GM12878 (cell line): ENCODE results near the gene KRTAP5-2. TPM values are rescaled to one million over a fixed set of nuclear protein-coding genes. Genes with fewer than 3 reads are reported as not detected.

Experiments used
- ATAC-seq: fragments of 200-7000 bp; cut with Tn5 transposase; 3 replicates; pipeline ENCODE4 v1.9.1; 2020; ENCODE audit warnings: mild to moderate bottlenecking, moderate library complexity
- BruUV-seq: library from RNA; stranded (reverse); fragments of 400-500 nt; replicated peaks from 2 replicates; lab custom pipeline; 2021; lab: Mats Ljungman, UMichigan
- CTCF ChIA-PET: fragments of 300-600 bp; sonication (Branson Sonifier 250); formaldehyde crosslinking; extraction: SDS; loops from one replicate; lab custom pipeline; 2021; ENCODE audit warnings: inconsistent platforms; lab: Yijun Ruan, JAX
- POLR2A ChIA-PET: fragments of 350-600 bp; formaldehyde crosslinking; extraction: SDS; loops from one replicate; lab custom pipeline; 2021; ENCODE audit warnings: inconsistent platforms; lab: Charles Lee
- RAD21 ChIA-PET: fragments of 300-600 bp; sonication (Branson Sonifier 250); formaldehyde crosslinking; loops from one replicate; lab custom pipeline; 2023; ENCODE audit warnings: antibody characterized with exemption; ENCODE audit not compliant: unreplicated experiment; lab: Charles Lee
- SMC1A ChIA-PET: fragments of 300-600 bp; sonication (Branson Sonifier 250); formaldehyde crosslinking; loops from one replicate; lab custom pipeline; 2023; ENCODE audit not compliant: unreplicated experiment, uncharacterized antibody; lab: Charles Lee
- DNase-seq: peaks from one replicate; pipeline ENCODE4 v3.0.0-alpha.2; 2011; ENCODE audit warnings: low read depth, low spot score
- FAIRE-seq: peaks from 3 replicates; lab custom pipeline; 2011; peaks lifted over from hg19 to GRCh38; lab: Jason Lieb, UNC
- H2AFZ ChIP-seq: 2 replicates; pipeline ENCODE4 v1.6.0; 2011; ENCODE audit warnings: low read depth, low read length, control low read depth; ENCODE audit not compliant: control insufficient read depth
- H3K27ac ChIP-seq: 2 replicates; pipeline ENCODE4 v1.5.1; 2011; ENCODE audit warnings: control low read depth; ENCODE audit not compliant: control insufficient read depth, insufficient read depth
- H3K27me3 ChIP-seq, 2 experiments: replicated peaks in 1 of 2; 2 replicates each; pipeline versions ENCODE4 v1.6.0 to v1.6.1; 2011; ENCODE audit warnings: low read length in 1 of 2; ENCODE audit not compliant: control insufficient read depth in 2 of 2, insufficient read depth in 2 of 2
- H3K36me3 ChIP-seq, 2 experiments: 2 replicates each; pipeline ENCODE4 v1.5.1; 2011; ENCODE audit warnings: low read length in 1 of 2; ENCODE audit not compliant: control insufficient read depth in 2 of 2, insufficient read depth in 2 of 2
- H3K4me1 ChIP-seq: 2 replicates; pipeline ENCODE4 v1.6.1; 2011; ENCODE audit warnings: mild to moderate bottlenecking, low read length, moderate library complexity, mixed read lengths; ENCODE audit not compliant: control insufficient read depth, insufficient read depth
- H3K4me2 ChIP-seq: 2 replicates; pipeline ENCODE4 v1.6.0; 2011; ENCODE audit warnings: control low read depth; ENCODE audit not compliant: control insufficient read depth, insufficient read depth
- H3K4me3 ChIP-seq: fragments of 200-600 bp; sonication (generic); 2 replicates; pipeline ENCODE4 v1.5.1; 2016
- H3K79me2 ChIP-seq: 2 replicates; pipeline ENCODE4 v1.6.0; 2011; ENCODE audit warnings: low read length; ENCODE audit not compliant: control insufficient read depth, insufficient read depth
- H3K9ac ChIP-seq: 2 replicates; pipeline ENCODE4 v1.8.0; 2011; ENCODE audit warnings: low read length, control low read depth, mixed read lengths; ENCODE audit not compliant: control insufficient read depth, insufficient read depth
- H3K9me3 ChIP-seq: replicated peaks from 3 replicates; pipeline ENCODE4 v1.5.1; 2011; ENCODE audit warnings: mild to moderate bottlenecking, low read length; ENCODE audit not compliant: control insufficient read depth, insufficient read depth
- H4K20me1 ChIP-seq: 2 replicates; pipeline ENCODE4 v1.6.0; 2011; ENCODE audit not compliant: control insufficient read depth, insufficient read depth
- BACH1 ChIP-seq: fragments of 450-650 bp; IDR thresholded peaks from 2 replicates; pipeline ENCODE4 v1.6.1; 2017; ENCODE audit warnings: mild to moderate bottlenecking, borderline replicate concordance
- BCL3 ChIP-seq: IDR thresholded peaks from 2 replicates; pipeline ENCODE4 v1.6.1; 2011; ENCODE audit warnings: borderline replicate concordance, low read depth, mild to moderate bottlenecking, moderate library complexity, low read length; ENCODE audit not compliant: insufficient read depth, poor library complexity, severe bottlenecking
- CBFB ChIP-seq: IDR thresholded peaks from 2 replicates; pipeline ENCODE4 v1.6.1; 2016; ENCODE audit warnings: antibody characterized with exemption, low read depth
- FOS ChIP-seq: IDR thresholded peaks from 3 replicates; pipeline ENCODE4 v1.6.1; 2011; ENCODE audit warnings: borderline replicate concordance; ENCODE audit not compliant: insufficient read length; ENCODE audit errors: extremely low read depth
- IRF5 ChIP-seq: fragments of 450-650 bp; IDR thresholded peaks from 2 replicates; pipeline ENCODE4 v1.6.1; 2017; ENCODE audit warnings: borderline replicate concordance
- MTA3 ChIP-seq: IDR thresholded peaks from 2 replicates; pipeline ENCODE4 v1.6.1; 2012; ENCODE audit warnings: low read length, inconsistent platforms, borderline replicate concordance
- NFXL1 ChIP-seq: fragments of 450-650 bp; IDR thresholded peaks from 2 replicates; pipeline ENCODE4 v1.6.1; 2017; ENCODE audit warnings: antibody characterized with exemption, mild to moderate bottlenecking, borderline replicate concordance
- NFYA ChIP-seq: IDR thresholded peaks from 2 replicates; pipeline ENCODE4 v1.6.1; 2011; ENCODE audit warnings: low read depth, mild to moderate bottlenecking, low read length, improper control_type of control experiment, borderline replicate concordance
- SMARCA5 ChIP-seq: fragments of 450-650 bp; IDR thresholded peaks from 2 replicates; pipeline ENCODE4 v1.6.1; 2017; ENCODE audit warnings: mild to moderate bottlenecking
- TBL1XR1 ChIP-seq: IDR thresholded peaks from 2 replicates; pipeline ENCODE4 v1.6.1; 2012; ENCODE audit warnings: low read depth, low read length, improper control_type of control experiment
- TCF7 ChIP-seq: IDR thresholded peaks from 2 replicates; pipeline ENCODE4 v1.6.1; 2014; ENCODE audit warnings: antibody characterized with exemption, borderline replicate concordance
- WGBS: methylation state at CpG from one replicate; pipeline ENCODE4 v1.1.6; 2016; ENCODE audit warnings: low lambda C conversion rate; ENCODE audit not compliant: insufficient replicate concordance, insufficient coverage; ENCODE audit errors: missing lambda C conversion rate; 5-methylcytosine and 5-hydroxymethylcytosine counted together
- in situ Hi-C: fragments of 300-500 bp; cut with MboI; formaldehyde crosslinking; loops from 9 replicates; pipeline ENCODE4 v1.14.3; 2018; ENCODE audit warnings: mixed read lengths
- intact Hi-C: fragments of 100-400 bp; cut with micrococcal nuclease; formaldehyde crosslinking; loops from one replicate; pipeline ENCODE4 v1.14.2; 2022; ENCODE audit not compliant: unreplicated experiment
- polyA plus RNA-seq, 11 experiments: library from polyadenylated mRNA; depleted of rRNA in 4 of 11; unstranded in 6 of 11; stranded (reverse) in 5 of 11; fragments of >200 nt; fragmentation: Nextera tagmentation in 4 of 11; fragmentation: Illumina TruSeq in 1 of 11; extraction: Ambion mirVana in 4 of 11; extraction: Trizol in 1 of 11; gene quantifications; 1 replicate in 1 of 11; 2 replicates in 10 of 11; pipeline versions ENCODE4 v1.2.1 to v1.2.3, GENCODE V29; 2011 to 2016; ENCODE audit warnings: inconsistent platforms in 2 of 11, missing spikeins in 2 of 11, low read depth in 1 of 11
- total RNA-seq, 4 experiments: library from RNA; depleted of rRNA in 3 of 4; stranded (reverse); fragments of >200 nt in 3 of 4; fragmentation: Illumina TruSeq in 1 of 4; extraction: Trizol in 1 of 4; gene quantifications; 2 replicates each; pipeline versions ENCODE4 v1.2.1 to v1.2.3, GENCODE V29; 2013 to 2021
- TF ChIP-seq, protein P1 (sequence below): fragments of 450-650 bp; IDR thresholded peaks from 2 replicates; pipeline ENCODE4 v1.6.1; 2017; ENCODE audit warnings: mild to moderate bottlenecking, moderate library complexity
- TF ChIP-seq, protein P2 (sequence below): IDR thresholded peaks from 2 replicates; pipeline ENCODE4 v1.6.1; 2012; ENCODE audit warnings: low read depth, low read length, improper control_type of control experiment
- TF ChIP-seq, protein P3 (sequence below), 3 experiments: IDR thresholded peaks in 2 of 3; conservative IDR thresholded peaks in 1 of 3; 2 replicates each; pipeline ENCODE4 v1.5.1; 2011; ENCODE audit warnings: low read depth in 3 of 3, low read length in 3 of 3, mild to moderate bottlenecking in 3 of 3, control low read depth in 2 of 3, moderate library complexity in 2 of 3, inconsistent platforms in 1 of 3, mixed read lengths in 1 of 3; ENCODE audit not compliant: control insufficient read depth in 2 of 3, insufficient read depth in 1 of 3; ENCODE audit errors: extremely low read depth in 1 of 3

Gene KRTAP5-2
- total and polyA plus RNA-seq, 10 of the 15 experiments (the other 5 are each of a cell fraction or from before 2014, with no cell fraction given) = not detected

GRCh38 chr11:1563697-1564534 lies 34.2 kb downstream of the KRTAP5-2 start:
- DNase-seq (no peak), ATAC-seq (no peak), FAIRE-seq (no peak)
- no peaks in the 10 kb centered on the region for H4K20me1 ChIP-seq
- H3K4me3 ChIP-seq = no peak overlapping the region
- ChIA-PET RAD21 (no interaction called here), SMC1A (no interaction called here), CTCF (interaction anchor here (1.8 kb wide), 1 partner anchor 11 kb away, joined by 12 read pairs; no protein-coding TSS in a partner anchor), POLR2A (no interaction called here)
- H3K4me1 ChIP-seq = no peaks in the 10 kb centered on the region
- peaks cover 0 to 1% of the 10 kb centered on the region in 2 experiments; a peak in 2 of 4 replicates for H3K27me3 ChIP-seq
- no peak overlapping the region for H3K4me2 ChIP-seq
- in situ Hi-C loops (no loop called here), intact Hi-C loops (no loop called here)
- H3K79me2 ChIP-seq = no peaks in the 10 kb centered on the region
- H3K9me3 ChIP-seq = no peaks in the 10 kb centered on the region
- no peak overlapping the region for H3K9ac ChIP-seq
- no peak overlapping the region for H2AFZ ChIP-seq
- no TSS peak for BruUV-seq
- H3K27ac ChIP-seq = no peak overlapping the region
- 46% methylated on average over 25 of the region's 29 CpGs for WGBS
- H3K36me3 ChIP-seq = no peaks in the 10 kb centered on the region
- TF ChIP-seq, protein P1, sequence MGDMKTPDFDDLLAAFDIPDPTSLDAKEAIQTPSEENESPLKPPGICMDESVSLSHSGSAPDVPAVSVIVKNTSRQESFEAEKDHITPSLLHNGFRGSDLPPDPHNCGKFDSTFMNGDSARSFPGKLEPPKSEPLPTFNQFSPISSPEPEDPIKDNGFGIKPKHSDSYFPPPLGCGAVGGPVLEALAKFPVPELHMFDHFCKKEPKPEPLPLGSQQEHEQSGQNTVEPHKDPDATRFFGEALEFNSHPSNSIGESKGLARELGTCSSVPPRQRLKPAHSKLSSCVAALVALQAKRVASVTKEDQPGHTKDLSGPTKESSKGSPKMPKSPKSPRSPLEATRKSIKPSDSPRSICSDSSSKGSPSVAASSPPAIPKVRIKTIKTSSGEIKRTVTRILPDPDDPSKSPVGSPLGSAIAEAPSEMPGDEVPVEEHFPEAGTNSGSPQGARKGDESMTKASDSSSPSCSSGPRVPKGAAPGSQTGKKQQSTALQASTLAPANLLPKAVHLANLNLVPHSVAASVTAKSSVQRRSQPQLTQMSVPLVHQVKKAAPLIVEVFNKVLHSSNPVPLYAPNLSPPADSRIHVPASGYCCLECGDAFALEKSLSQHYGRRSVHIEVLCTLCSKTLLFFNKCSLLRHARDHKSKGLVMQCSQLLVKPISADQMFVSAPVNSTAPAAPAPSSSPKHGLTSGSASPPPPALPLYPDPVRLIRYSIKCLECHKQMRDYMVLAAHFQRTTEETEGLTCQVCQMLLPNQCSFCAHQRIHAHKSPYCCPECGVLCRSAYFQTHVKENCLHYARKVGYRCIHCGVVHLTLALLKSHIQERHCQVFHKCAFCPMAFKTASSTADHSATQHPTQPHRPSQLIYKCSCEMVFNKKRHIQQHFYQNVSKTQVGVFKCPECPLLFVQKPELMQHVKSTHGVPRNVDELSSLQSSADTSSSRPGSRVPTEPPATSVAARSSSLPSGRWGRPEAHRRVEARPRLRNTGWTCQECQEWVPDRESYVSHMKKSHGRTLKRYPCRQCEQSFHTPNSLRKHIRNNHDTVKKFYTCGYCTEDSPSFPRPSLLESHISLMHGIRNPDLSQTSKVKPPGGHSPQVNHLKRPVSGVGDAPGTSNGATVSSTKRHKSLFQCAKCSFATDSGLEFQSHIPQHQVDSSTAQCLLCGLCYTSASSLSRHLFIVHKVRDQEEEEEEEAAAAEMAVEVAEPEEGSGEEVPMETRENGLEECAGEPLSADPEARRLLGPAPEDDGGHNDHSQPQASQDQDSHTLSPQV = no peak
- TF ChIP-seq FOS (no peak), TCF7 (no peak), CBFB (no peak), BACH1 (no peak), SMARCA5 (no peak), MTA3 (no peak), NFXL1 (no peak), BCL3 (no peak), IRF5 (no peak), TBL1XR1 (no peak), NFYA (no peak)
- TF ChIP-seq, protein P2, sequence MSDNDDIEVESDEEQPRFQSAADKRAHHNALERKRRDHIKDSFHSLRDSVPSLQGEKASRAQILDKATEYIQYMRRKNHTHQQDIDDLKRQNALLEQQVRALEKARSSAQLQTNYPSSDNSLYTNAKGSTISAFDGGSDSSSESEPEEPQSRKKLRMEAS = no peak
- TF ChIP-seq, protein P3, sequence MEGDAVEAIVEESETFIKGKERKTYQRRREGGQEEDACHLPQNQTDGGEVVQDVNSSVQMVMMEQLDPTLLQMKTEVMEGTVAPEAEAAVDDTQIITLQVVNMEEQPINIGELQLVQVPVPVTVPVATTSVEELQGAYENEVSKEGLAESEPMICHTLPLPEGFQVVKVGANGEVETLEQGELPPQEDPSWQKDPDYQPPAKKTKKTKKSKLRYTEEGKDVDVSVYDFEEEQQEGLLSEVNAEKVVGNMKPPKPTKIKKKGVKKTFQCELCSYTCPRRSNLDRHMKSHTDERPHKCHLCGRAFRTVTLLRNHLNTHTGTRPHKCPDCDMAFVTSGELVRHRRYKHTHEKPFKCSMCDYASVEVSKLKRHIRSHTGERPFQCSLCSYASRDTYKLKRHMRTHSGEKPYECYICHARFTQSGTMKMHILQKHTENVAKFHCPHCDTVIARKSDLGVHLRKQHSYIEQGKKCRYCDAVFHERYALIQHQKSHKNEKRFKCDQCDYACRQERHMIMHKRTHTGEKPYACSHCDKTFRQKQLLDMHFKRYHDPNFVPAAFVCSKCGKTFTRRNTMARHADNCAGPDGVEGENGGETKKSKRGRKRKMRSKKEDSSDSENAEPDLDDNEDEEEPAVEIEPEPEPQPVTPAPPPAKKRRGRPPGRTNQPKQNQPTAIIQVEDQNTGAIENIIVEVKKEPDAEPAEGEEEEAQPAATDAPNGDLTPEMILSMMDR (IDR thresholded peaks at IDR 0.05 in 2 of 3, conservative IDR thresholded peaks at IDR 0.05 in 1 of 3; ENCODE audit: control insufficient read depth in 2 of 3, extremely low read depth in 1 of 3, insufficient read depth in 1 of 3, low read depth in 3 of 3, low read length in 3 of 3) = no peak
